ENCODE data around the gene EXOSC10. TPM values are rescaled to one million over a fixed set of nuclear protein-coding genes. Genes with fewer than 3 reads are reported as not detected.

EXOSC10 gene
- total and polyA plus RNA-seq, 2 of the 13 experiments (the other 11 are each of a cell fraction or from before 2014, with no cell fraction given) = 48.4 to 67.6 TPM

- TF ChIP-seq, protein P1, sequence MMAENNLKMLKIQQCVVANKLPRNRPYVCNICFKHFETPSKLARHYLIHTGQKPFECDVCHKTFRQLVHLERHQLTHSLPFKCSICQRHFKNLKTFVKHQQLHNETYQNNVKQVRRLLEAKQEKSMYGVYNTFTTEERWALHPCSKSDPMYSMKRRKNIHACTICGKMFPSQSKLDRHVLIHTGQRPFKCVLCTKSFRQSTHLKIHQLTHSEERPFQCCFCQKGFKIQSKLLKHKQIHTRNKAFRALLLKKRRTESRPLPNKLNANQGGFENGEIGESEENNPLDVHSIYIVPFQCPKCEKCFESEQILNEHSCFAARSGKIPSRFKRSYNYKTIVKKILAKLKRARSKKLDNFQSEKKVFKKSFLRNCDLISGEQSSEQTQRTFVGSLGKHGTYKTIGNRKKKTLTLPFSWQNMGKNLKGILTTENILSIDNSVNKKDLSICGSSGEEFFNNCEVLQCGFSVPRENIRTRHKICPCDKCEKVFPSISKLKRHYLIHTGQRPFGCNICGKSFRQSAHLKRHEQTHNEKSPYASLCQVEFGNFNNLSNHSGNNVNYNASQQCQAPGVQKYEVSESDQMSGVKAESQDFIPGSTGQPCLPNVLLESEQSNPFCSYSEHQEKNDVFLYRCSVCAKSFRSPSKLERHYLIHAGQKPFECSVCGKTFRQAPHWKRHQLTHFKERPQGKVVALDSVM (CRISPR knock-in tag; IDR thresholded peaks at IDR 0.05) = no peak
- no peak for TF ChIP-seq ZFP90 (CRISPR knock-in tag; IDR thresholded peaks at IDR 0.05; ENCODE audit: borderline replicate concordance)
- TF ChIP-seq FOSL2 (CRISPR knock-in tag; IDR thresholded peaks at IDR 0.05) = no peak
- TF ChIP-seq SP140L (CRISPR knock-in tag; IDR thresholded peaks at IDR 0.05; ENCODE audit: borderline replicate concordance) = no peak
- no peak for TF ChIP-seq ZNF556 (CRISPR knock-in tag; IDR thresholded peaks at IDR 0.05; ENCODE audit: borderline replicate concordance)
- TF ChIP-seq SIN3A (IDR thresholded peaks at IDR 0.05; ENCODE audit: borderline replicate concordance, low read depth, low read length) = no peak
- no peak for TF ChIP-seq EEA1 (CRISPR knock-in tag; IDR thresholded peaks at IDR 0.05; ENCODE audit: borderline replicate concordance)
- TF ChIP-seq KLF13 (CRISPR knock-in tag; IDR thresholded peaks at IDR 0.05) = no peak
Observed at GRCh38 chr1:11055676-11056075, 44.0 kb downstream of the EXOSC10 start (continued).

DNA sequence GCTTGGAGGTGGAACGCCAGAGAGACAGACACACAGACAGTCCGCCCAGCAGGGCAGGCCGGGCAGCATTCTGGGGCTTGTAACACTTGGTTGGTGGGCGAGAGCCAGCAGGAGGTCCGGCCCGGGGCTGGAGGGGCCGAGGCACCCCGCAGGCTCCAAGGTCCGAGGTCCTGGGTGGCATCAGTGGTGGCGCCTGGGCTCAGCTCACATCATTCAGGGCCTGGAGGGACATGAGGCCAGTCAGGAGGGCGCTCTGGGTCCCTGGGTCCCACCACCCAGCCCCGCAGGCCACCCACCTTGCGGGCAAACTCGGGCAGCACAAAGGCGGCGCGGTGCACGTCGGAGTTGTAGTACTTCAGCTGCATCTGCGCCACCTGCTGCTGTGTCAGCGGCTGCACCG is 45.0 kb downstream of the EXOSC10 start:
- in situ Hi-C loops (cut with HindIII; ENCODE audit: extremely low pct_ligation_motif_present, low pct_unique_long_range_greater_than_20kb) = no loop called here
- Histone ChIP-seq H3K27ac (ENCODE audit: extremely low read length, insufficient read depth, low read length) (no peak overlapping the region), H3K9ac (ENCODE audit: insufficient read depth, low read depth, low read length) (no peak overlapping the region), H3K4me2 (ENCODE audit: low read depth, low read length) (no peak overlapping the region), H3K4me3 (replicated peaks in 1 of 3; ENCODE audit: insufficient read depth in 1 of 3, low read depth in 2 of 3, low read length in 3 of 3) (no peak overlapping the region), H3K79me2 (ENCODE audit: insufficient read depth, low read length) (peaks cover 13% of the 10 kb centered on the region), H3K4me1 (ENCODE audit: insufficient read depth, low read length) (peaks cover 46% of the 10 kb centered on the region), H3K9me3 (ENCODE audit: low read length) (no peaks in the 10 kb centered on the region), H3K36me3 (replicated peaks in 1 of 2; ENCODE audit: control insufficient read depth in 1 of 2, insufficient read depth in 2 of 2, low read length in 2 of 2) (peaks cover 5 to 23% of the 10 kb centered on the region in 2 experiments; a peak in 4 of 5 replicates), H4K20me1 (ENCODE audit: insufficient read depth, low read length) (peaks cover 3% of the 10 kb centered on the region; the same call in 1 of the 2 replicates), H2AFZ (ENCODE audit: low read length) (no peak overlapping the region), H3K27me3 (ENCODE audit: control insufficient read depth in 1 of 2, insufficient read depth in 2 of 2, low read length in 2 of 2) (no peaks in the 10 kb centered on the region; a peak in 1 of 5 replicates)
- FAIRE-seq (no peak), DNase-seq (ENCODE audit: low spot score) (no peak), ATAC-seq (no peak)
- CTCF ChIA-PET (ENCODE audit: low intra/inter-chr PET ratio, low total read pairs) = no interaction called here
- TF ChIP-seq RBFOX2 (IDR thresholded peaks at IDR 0.05; ENCODE audit: low read depth, low read length) (peak; percentile 41; the same call in 1 of the 2 replicates), ESRRA (CRISPR knock-in tag; IDR thresholded peaks at IDR 0.05; ENCODE audit: low read depth) (no peak), HNRNPL (IDR thresholded peaks at IDR 0.05; ENCODE audit: low read depth, low read length) (0 out of 2 replicates have a peak, but pooled peaks have one; percentile 13), ZNF563 (CRISPR knock-in tag; IDR thresholded peaks at IDR 0.05) (no peak)
- POLR2A ChIA-PET = no interaction called here
- WGBS (ENCODE audit: low lambda C conversion rate) = 96% methylated on average over 10 of the region's 22 CpGs
- BruUV-seq (replicated peaks) = no TSS peak
- intact Hi-C loops (cut with micrococcal nuclease; ENCODE audit: unreplicated experiment) = no loop called here

All from HepG2 (cell line).